ENCODE data around the gene SUZ12. TPM values are rescaled to one million over a fixed set of nuclear protein-coding genes. Genes with fewer than 3 reads are reported as not detected.
"Not testable (repeated sequence)": the region's sequence is repeated elsewhere in the genome, so short reads cannot be mapped to it uniquely, and the experiment has no call there.

Gene SUZ12
- total RNA-seq (2014; rRNA removed; shearing (Covaris generic)), result 23.7 and 25.1 TPM in 2 replicates
- 24.9 and 36.1 TPM in 2 replicates for polyA plus RNA-seq (2015; cell fraction: cytosol; rRNA removed)
- polyA plus RNA-seq (2015; cell fraction: nucleus; rRNA removed), result 37.5 and 40.3 TPM in 2 replicates

DNA sequence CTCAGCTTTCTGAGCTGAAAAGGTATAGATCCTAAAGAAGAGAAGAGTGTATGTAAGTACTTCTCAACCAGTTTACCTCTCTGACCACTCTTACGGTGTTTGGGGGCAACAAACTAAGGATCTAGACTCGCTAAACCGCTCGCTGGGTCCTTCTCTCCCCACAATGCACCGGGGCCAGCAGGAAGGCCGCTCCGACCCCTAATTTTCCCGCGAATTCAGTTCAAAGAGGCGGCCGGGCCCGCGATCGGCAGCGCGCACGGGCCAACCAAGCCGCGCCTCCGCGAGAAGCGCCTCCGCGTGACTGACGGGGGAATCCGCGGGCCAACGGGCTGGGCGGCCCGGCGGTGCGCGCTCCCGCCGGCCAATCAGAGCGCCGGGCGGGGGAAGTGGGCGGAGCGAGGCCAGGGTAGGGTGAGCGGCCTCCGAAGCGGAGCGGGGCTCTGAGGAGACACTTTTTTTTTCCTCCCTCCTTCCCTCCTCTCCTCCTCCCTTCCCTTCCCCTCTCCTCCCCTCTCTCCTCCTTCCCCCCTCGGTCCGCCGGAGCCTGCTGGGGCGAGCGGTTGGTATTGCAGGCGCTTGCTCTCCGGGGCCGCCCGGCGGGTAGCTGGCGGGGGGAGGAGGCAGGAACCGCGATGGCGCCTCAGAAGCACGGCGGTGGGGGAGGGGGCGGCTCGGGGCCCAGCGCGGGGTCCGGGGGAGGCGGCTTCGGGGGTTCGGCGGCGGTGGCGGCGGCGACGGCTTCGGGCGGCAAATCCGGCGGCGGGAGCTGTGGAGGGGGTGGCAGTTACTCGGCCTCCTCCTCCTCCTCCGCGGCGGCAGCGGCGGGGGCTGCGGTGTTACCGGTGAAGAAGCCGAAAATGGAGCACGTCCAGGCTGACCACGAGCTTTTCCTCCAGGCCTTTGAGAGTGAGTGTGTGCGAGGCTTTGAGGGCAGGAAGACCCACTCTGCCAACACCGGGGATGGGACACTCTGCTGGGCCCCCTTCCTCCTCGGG is at the start of gene SUZ12:
TSS of gene SUZ12 (plus strand) at position 393 of the 995 bp plus-strand sequence. CDS start at position 633, 240 bp downstream.
- in situ Hi-C loops (cut with HindIII; ENCODE audit: low pct_unique_long_range_greater_than_20kb, low sequenced_read_pairs), result not testable (repeated sequence)
- DNase-seq (ENCODE audit: low read depth, low spot score), result peak; percentile 78

GRCh38 chr17:31888124-31888523 is 48.7 kb upstream of the SUZ12 start:
- in situ Hi-C loops (cut with HindIII; ENCODE audit: low pct_unique_long_range_greater_than_20kb, low sequenced_read_pairs), result no loop called here
- DNase-seq (ENCODE audit: low read depth, low spot score), result no peak

DNA sequence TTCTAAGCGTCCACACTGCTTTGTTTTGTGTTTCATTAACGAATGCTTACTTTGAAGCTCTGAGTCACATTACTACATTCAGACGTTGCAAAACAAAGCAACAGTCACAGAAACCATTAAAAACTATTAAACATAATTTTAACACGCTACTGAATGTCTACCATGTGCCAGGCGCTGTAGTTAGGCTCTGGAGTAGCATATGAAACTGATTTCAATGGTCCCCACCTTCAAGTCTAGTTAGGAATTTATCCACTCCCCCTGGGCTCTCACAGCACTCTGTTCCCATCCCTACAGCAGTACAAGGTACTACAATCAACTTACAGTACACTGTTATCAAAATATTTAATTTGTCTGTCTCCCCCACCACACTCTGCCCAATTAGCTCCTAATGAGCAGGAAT is 35.9 kb upstream of the SUZ12 start:
- in situ Hi-C loops (cut with HindIII; ENCODE audit: low pct_unique_long_range_greater_than_20kb, low sequenced_read_pairs), result no loop called here
- DNase-seq (ENCODE audit: low read depth, low spot score), result peak; percentile 20

DNA sequence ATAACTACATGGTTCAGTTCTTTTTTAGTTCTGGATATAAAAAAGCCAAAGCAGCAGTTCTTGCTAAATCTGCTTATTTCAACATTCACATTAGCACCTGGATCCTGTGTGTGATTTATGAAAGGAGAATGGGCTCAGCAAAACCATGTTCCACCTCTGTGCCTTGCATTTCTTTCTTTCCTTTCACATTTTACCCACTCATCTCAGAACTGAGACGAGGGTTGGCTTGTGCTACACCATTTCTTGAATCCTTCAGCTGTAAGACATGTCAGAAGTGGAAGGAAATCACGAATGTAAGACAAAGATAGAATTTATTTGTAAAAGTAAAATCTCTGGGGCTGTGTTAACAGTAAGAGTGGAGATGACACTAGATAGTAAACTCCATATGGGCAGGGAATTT is 34.1 kb upstream of the SUZ12 start:
- DNase-seq (ENCODE audit: low read depth, low spot score), result no peak

DNA sequence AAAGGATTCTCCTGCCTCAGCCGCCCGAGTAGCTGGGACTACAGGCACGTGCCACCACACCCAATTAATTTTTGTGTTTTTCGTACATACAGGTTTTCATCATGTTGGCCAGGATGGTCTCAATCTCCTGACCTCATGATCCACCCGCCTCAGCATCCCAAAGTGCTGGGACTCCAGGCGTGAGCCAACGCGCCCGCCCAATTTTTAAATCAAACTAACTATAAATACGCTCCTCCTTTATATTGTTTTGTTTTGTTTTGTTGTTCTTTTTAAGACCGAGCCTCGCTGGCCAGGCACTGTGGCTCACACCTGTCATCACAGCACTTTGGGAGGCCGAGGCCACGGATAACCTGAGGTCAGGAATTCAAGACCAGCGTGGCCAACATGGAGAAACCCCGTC is 33.4 kb upstream of the SUZ12 start:
- in situ Hi-C loops (cut with HindIII; ENCODE audit: low pct_unique_long_range_greater_than_20kb, low sequenced_read_pairs), result no loop called here

More for the DNA sequence above, 34.1 kb upstream of the SUZ12 start:
- in situ Hi-C loops (cut with HindIII; ENCODE audit: low pct_unique_long_range_greater_than_20kb, low sequenced_read_pairs), result no loop called here

DNA sequence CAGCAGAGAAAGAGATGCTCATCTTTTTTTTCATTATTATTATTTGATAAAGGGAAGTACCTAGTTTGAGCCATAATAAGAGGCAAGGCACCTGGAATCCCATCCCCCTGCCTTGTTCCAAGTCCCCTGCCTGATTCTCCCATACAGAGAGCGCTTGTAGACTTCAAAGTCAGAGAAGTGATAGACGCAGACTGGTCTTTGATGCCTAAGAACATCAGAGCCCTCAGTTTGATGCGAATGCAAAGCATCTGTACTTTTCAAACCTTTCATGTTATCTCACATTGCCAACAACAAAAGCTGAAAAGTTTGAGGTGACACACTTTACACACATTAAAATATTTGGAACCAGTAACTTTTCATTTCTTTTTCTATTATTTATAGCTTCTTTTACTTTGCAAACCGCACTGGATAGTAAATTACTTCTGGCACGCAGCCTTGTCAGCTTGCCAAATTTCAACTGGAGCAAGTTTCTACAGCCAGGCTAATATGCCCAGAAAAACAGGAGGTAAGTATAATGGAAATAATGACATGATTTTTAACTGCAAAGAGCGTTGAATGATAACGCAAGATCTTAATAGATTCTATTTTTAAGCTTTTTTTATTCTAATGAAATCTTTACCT is 29.4 kb upstream of the SUZ12 start:
- no peak for DNase-seq (ENCODE audit: low read depth, low spot score)
- in situ Hi-C loops (cut with HindIII; ENCODE audit: low pct_unique_long_range_greater_than_20kb, low sequenced_read_pairs), result no loop called here

More for the DNA sequence above, 33.4 kb upstream of the SUZ12 start:
- no peak for DNase-seq (ENCODE audit: low read depth, low spot score)

DNA sequence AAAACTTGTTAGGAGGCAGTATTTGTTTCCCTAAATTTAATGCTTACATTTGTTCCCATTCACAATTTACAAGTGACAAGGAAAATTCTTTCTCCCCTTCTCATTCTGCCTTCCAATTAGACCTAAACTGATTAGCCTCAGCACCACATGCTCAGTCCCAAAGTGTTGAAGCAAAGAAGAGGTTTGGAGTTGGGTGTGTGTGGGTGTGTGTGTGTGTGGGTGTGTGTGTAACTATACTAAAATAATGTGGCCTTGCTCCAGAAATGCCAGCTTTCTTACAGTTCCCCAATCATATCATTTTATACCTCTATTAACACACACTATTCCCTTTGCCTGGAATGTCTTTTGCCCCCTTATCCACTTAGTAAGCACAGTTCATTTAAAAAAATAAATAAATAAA is 28.4 kb upstream of the SUZ12 start:
- in situ Hi-C loops (cut with HindIII; ENCODE audit: low pct_unique_long_range_greater_than_20kb, low sequenced_read_pairs), result no loop called here
- no peak for DNase-seq (ENCODE audit: low read depth, low spot score)

DNA sequence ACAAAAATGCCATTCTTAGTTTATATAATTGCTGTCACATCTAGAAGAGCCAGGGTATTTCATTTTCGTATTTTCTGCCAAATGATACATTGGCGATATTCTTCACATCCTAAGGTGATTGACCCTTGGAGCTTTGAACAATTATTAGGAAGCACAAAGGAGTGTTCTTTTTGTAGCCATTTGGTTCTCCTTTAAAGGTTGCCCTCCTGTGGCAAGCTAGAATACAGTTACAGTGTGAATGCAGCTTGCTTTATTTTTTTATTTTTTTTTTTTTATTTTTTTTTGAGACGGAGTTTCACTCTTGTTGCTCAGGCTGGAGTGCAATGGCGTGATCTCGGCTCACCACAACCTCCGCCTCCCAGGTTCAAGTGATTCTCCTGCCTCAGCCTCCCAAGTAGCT is 24.1 kb upstream of the SUZ12 start:
- peak; percentile 64 for DNase-seq (ENCODE audit: low read depth, low spot score)

GRCh38 chr17:31915456-31916100 is 21.2 kb upstream of the SUZ12 start:
- DNase-seq (ENCODE audit: low read depth, low spot score), result no peak
- in situ Hi-C loops (cut with HindIII; ENCODE audit: low pct_unique_long_range_greater_than_20kb, low sequenced_read_pairs), result no loop called here

More for the DNA sequence above, 24.1 kb upstream of the SUZ12 start:
- in situ Hi-C loops (cut with HindIII; ENCODE audit: low pct_unique_long_range_greater_than_20kb, low sequenced_read_pairs), result not testable (repeated sequence)

- no peak for DNase-seq (ENCODE audit: low read depth, low spot score)
- in situ Hi-C loops (cut with HindIII; ENCODE audit: low pct_unique_long_range_greater_than_20kb, low sequenced_read_pairs), result no loop called here
These were observed 20.2 kb upstream of the SUZ12 start for GRCh38 chr17:31916491-31917064.

GRCh38 chr17:31917065-31917529 is 19.7 kb upstream of the SUZ12 start:
- in situ Hi-C loops (cut with HindIII; ENCODE audit: low pct_unique_long_range_greater_than_20kb, low sequenced_read_pairs), result no loop called here
- no peak for DNase-seq (ENCODE audit: low read depth, low spot score)

DNA sequence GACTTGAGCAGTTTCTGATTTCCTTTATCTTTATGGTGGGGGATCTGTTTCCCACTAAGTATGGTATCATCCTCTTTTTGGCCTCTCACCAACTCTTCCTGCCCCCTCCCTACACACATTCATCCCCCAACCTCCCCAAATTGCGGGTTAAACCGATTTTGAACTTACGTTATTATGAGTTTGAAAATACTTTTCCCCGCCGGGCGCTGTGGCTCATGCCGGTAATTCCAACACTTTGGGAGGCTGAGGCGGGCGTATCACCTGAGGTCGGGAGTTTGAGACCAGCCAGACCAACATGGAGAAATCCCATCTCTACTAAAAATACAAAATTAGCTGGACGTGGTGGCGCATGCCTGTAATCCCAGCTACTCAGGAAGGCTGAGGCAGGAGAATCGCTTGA is 19.1 kb upstream of the SUZ12 start:
- DNase-seq (ENCODE audit: low read depth, low spot score); in situ Hi-C loops (cut with HindIII; ENCODE audit: low pct_unique_long_range_greater_than_20kb, low sequenced_read_pairs): not testable (repeated sequence)

DNA sequence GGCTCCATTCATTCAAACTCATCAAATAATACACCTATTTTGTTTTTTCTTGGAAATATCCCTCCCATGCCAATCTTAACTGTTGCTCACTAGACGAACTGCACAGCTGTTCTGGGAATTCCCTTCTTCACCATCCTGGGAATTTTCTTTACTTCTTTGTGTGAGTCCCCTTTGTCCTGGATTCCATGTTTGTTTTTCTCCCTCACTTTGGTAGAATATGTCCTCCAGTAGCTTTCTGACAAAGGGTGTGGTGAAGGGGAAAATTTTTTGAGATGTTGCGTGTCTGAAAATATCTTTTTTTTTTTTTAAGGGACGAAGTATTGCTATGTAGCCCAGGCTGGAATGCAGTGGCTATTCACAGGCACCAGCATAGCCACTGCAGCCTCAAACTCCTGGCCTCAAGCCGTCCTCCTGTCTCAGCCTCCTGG is 18.1 kb upstream of the SUZ12 start:
- DNase-seq (ENCODE audit: low read depth, low spot score), result peak; percentile 80

DNA sequence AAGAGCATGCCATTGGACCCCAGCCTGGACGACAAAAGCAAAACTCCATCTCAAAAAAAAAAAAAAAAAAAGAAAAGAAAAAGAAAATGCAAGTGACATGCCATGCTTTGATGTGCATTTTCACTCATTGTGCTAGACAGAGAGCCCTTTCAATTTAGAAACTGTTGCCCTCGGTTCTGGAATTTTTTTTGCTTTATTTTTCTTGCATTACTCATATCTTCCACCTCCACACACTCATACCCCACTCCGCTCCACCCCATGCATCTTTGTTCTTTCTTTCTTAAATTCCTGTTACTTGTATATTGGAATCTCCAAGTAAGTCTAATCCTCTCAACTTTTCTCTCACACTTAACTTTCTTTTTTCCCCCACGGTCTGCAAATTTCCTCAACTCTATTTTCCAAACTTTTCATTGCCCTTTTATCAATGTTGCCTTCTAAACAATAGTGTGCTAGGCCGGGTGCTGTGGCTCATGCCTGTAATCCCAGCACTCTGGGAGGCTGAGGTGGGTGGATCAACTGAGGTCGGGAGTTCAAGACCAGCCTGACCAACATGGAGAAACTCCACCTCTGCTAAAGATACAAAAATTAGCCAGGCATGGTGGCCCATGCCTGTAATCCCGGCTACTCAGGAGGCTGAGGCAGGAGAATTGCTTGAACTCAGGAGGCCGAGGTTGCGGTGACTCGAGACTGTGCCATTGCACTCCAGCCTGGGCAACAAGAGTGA is 16.8 kb upstream of the SUZ12 start:
- peak; percentile 20 for DNase-seq (ENCODE audit: low read depth, low spot score)
- in situ Hi-C loops (cut with HindIII; ENCODE audit: low pct_unique_long_range_greater_than_20kb, low sequenced_read_pairs), result no loop called here

More for the DNA sequence above, 18.1 kb upstream of the SUZ12 start:
- in situ Hi-C loops (cut with HindIII; ENCODE audit: low pct_unique_long_range_greater_than_20kb, low sequenced_read_pairs), result no loop called here

GRCh38 chr17:31926100-31926729 is 10.6 kb upstream of the SUZ12 start:
- DNase-seq (ENCODE audit: low read depth, low spot score), result no peak
- in situ Hi-C loops (cut with HindIII; ENCODE audit: low pct_unique_long_range_greater_than_20kb, low sequenced_read_pairs), result no loop called here

DNA sequence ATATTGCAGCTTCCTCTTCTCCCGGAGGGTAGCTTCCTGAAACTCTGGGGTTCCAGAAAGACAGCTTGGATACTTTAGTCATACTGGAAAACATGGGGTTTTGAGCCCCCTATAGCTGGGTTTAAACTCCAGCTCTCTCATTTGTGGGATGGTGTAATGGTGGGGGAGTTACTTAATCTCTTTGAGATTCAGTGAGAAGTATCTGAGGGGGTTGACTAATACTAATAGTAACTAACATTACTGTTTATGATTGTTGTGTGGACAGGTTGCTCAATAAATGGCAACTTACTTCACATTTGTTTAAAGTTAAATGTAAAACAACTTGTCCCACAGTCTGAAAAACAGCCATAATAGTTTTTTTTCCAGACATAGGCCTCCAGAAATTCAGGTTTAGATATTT is 5.1 kb upstream of the SUZ12 start:
- in situ Hi-C loops (cut with HindIII; ENCODE audit: low pct_unique_long_range_greater_than_20kb, low sequenced_read_pairs), result no loop called here
- no peak for DNase-seq (ENCODE audit: low read depth, low spot score)
